GM12878 (cell line): ENCODE data around the gene NLRC3. TPM values are rescaled to one million over a fixed set of nuclear protein-coding genes. Genes with fewer than 3 reads are reported as not detected.

Source experiments
- ATAC-seq: fragments of 200-7000 bp; cut with Tn5 transposase; 3 replicates; pipeline ENCODE4 v1.9.1; 2020; ENCODE audit warnings: mild to moderate bottlenecking, moderate library complexity
- BruUV-seq: library from RNA; stranded (reverse); fragments of 400-500 nt; replicated peaks from 2 replicates; lab custom pipeline; 2021; lab: Mats Ljungman, UMichigan
- CTCF ChIA-PET: fragments of 300-600 bp; sonication (Branson Sonifier 250); formaldehyde crosslinking; extraction: SDS; loops from one replicate; lab custom pipeline; 2021; ENCODE audit warnings: inconsistent platforms; lab: Yijun Ruan, JAX
- POLR2A ChIA-PET: fragments of 350-600 bp; formaldehyde crosslinking; extraction: SDS; loops from one replicate; lab custom pipeline; 2021; ENCODE audit warnings: inconsistent platforms; lab: Charles Lee
- RAD21 ChIA-PET: fragments of 300-600 bp; sonication (Branson Sonifier 250); formaldehyde crosslinking; loops from one replicate; lab custom pipeline; 2023; ENCODE audit warnings: antibody characterized with exemption; ENCODE audit not compliant: unreplicated experiment; lab: Charles Lee
- SMC1A ChIA-PET: fragments of 300-600 bp; sonication (Branson Sonifier 250); formaldehyde crosslinking; loops from one replicate; lab custom pipeline; 2023; ENCODE audit not compliant: unreplicated experiment, uncharacterized antibody; lab: Charles Lee
- DNase-seq: peaks from one replicate; pipeline ENCODE4 v3.0.0-alpha.2; 2011; ENCODE audit warnings: low read depth, low spot score
- FAIRE-seq: peaks from 3 replicates; lab custom pipeline; 2011; peaks lifted over from hg19 to GRCh38; lab: Jason Lieb, UNC
- H2AFZ ChIP-seq: 2 replicates; pipeline ENCODE4 v1.6.0; 2011; ENCODE audit warnings: low read depth, low read length, control low read depth; ENCODE audit not compliant: control insufficient read depth
- H3K27ac ChIP-seq: 2 replicates; pipeline ENCODE4 v1.5.1; 2011; ENCODE audit warnings: control low read depth; ENCODE audit not compliant: control insufficient read depth, insufficient read depth
- H3K27me3 ChIP-seq, 2 experiments: replicated peaks in 1 of 2; 2 replicates each; pipeline versions ENCODE4 v1.6.0 to v1.6.1; 2011; ENCODE audit warnings: low read length in 1 of 2; ENCODE audit not compliant: control insufficient read depth in 2 of 2, insufficient read depth in 2 of 2
- H3K36me3 ChIP-seq, 2 experiments: 2 replicates each; pipeline ENCODE4 v1.5.1; 2011; ENCODE audit warnings: low read length in 1 of 2; ENCODE audit not compliant: control insufficient read depth in 2 of 2, insufficient read depth in 2 of 2
- H3K4me1 ChIP-seq: 2 replicates; pipeline ENCODE4 v1.6.1; 2011; ENCODE audit warnings: mild to moderate bottlenecking, low read length, moderate library complexity, mixed read lengths; ENCODE audit not compliant: control insufficient read depth, insufficient read depth
- H3K4me2 ChIP-seq: 2 replicates; pipeline ENCODE4 v1.6.0; 2011; ENCODE audit warnings: control low read depth; ENCODE audit not compliant: control insufficient read depth, insufficient read depth
- H3K4me3 ChIP-seq: fragments of 200-600 bp; sonication (generic); 2 replicates; pipeline ENCODE4 v1.5.1; 2016
- H3K79me2 ChIP-seq: 2 replicates; pipeline ENCODE4 v1.6.0; 2011; ENCODE audit warnings: low read length; ENCODE audit not compliant: control insufficient read depth, insufficient read depth
- H3K9ac ChIP-seq: 2 replicates; pipeline ENCODE4 v1.8.0; 2011; ENCODE audit warnings: low read length, control low read depth, mixed read lengths; ENCODE audit not compliant: control insufficient read depth, insufficient read depth
- H3K9me3 ChIP-seq: replicated peaks from 3 replicates; pipeline ENCODE4 v1.5.1; 2011; ENCODE audit warnings: mild to moderate bottlenecking, low read length; ENCODE audit not compliant: control insufficient read depth, insufficient read depth
- H4K20me1 ChIP-seq: 2 replicates; pipeline ENCODE4 v1.6.0; 2011; ENCODE audit not compliant: control insufficient read depth, insufficient read depth
- BRCA1 ChIP-seq: IDR thresholded peaks from 2 replicates; pipeline ENCODE4 v1.6.1; 2011; ENCODE audit warnings: low read depth, low read length, improper control_type of control experiment
- DPF2 ChIP-seq: fragments of 450-650 bp; IDR thresholded peaks from 2 replicates; pipeline ENCODE4 v1.6.1; 2017; ENCODE audit warnings: mild to moderate bottlenecking
- EZH2 ChIP-seq: IDR thresholded peaks from 2 replicates; pipeline ENCODE4 v1.6.1; 2012; ENCODE audit warnings: low read depth, mild to moderate bottlenecking, control low read depth, inconsistent platforms, low read length, borderline replicate concordance; ENCODE audit not compliant: control insufficient read depth
- NFXL1 ChIP-seq: fragments of 450-650 bp; IDR thresholded peaks from 2 replicates; pipeline ENCODE4 v1.6.1; 2017; ENCODE audit warnings: antibody characterized with exemption, mild to moderate bottlenecking, borderline replicate concordance
- POLR2AphosphoS2 ChIP-seq: IDR thresholded peaks from 2 replicates; pipeline ENCODE4 v1.6.1; 2011; ENCODE audit warnings: low read depth, mild to moderate bottlenecking, low read length, improper control_type of control experiment, moderate library complexity
- POU2F2 ChIP-seq: IDR thresholded peaks from 3 replicates; pipeline ENCODE4 v1.6.1; 2011; ENCODE audit warnings: low read depth, mild to moderate bottlenecking, low read length, borderline replicate concordance
- RBBP5 ChIP-seq: fragments of 200-600 bp; sonication (generic); conservative IDR thresholded peaks from 2 replicates; pipeline ENCODE4 v1.6.1; 2016
- TAF1 ChIP-seq: IDR thresholded peaks from 2 replicates; pipeline ENCODE4 v1.6.1; 2011; ENCODE audit warnings: mild to moderate bottlenecking, low read depth, low read length, borderline replicate concordance
- WRNIP1 ChIP-seq: IDR thresholded peaks from 2 replicates; pipeline ENCODE4 v1.6.1; 2011; ENCODE audit warnings: low read depth, low read length, improper control_type of control experiment, borderline replicate concordance
- WGBS: methylation state at CpG from one replicate; pipeline ENCODE4 v1.1.6; 2016; ENCODE audit warnings: low lambda C conversion rate; ENCODE audit not compliant: insufficient replicate concordance, insufficient coverage; ENCODE audit errors: missing lambda C conversion rate; 5-methylcytosine and 5-hydroxymethylcytosine counted together
- in situ Hi-C: fragments of 300-500 bp; cut with MboI; formaldehyde crosslinking; loops from 9 replicates; pipeline ENCODE4 v1.14.3; 2018; ENCODE audit warnings: mixed read lengths
- intact Hi-C: fragments of 100-400 bp; cut with micrococcal nuclease; formaldehyde crosslinking; loops from one replicate; pipeline ENCODE4 v1.14.2; 2022; ENCODE audit not compliant: unreplicated experiment
- polyA plus RNA-seq, 11 experiments: library from polyadenylated mRNA; depleted of rRNA in 4 of 11; unstranded in 6 of 11; stranded (reverse) in 5 of 11; fragments of >200 nt; fragmentation: Nextera tagmentation in 4 of 11; fragmentation: Illumina TruSeq in 1 of 11; extraction: Ambion mirVana in 4 of 11; extraction: Trizol in 1 of 11; gene quantifications; 1 replicate in 1 of 11; 2 replicates in 10 of 11; pipeline versions ENCODE4 v1.2.1 to v1.2.3, GENCODE V29; 2011 to 2016; ENCODE audit warnings: inconsistent platforms in 2 of 11, missing spikeins in 2 of 11, low read depth in 1 of 11
- total RNA-seq, 4 experiments: library from RNA; depleted of rRNA in 3 of 4; stranded (reverse); fragments of >200 nt in 3 of 4; fragmentation: Illumina TruSeq in 1 of 4; extraction: Trizol in 1 of 4; gene quantifications; 2 replicates each; pipeline versions ENCODE4 v1.2.1 to v1.2.3, GENCODE V29; 2013 to 2021
- TF ChIP-seq, protein P1 (sequence below): fragments of 450-650 bp; IDR thresholded peaks from 2 replicates; pipeline ENCODE4 v1.6.1; 2017; ENCODE audit warnings: borderline replicate concordance
- TF ChIP-seq, protein P2 (sequence below): IDR thresholded peaks from 2 replicates; pipeline ENCODE4 v1.6.1; 2012; ENCODE audit warnings: improper control_type of control experiment, low read depth, low read length; ENCODE audit not compliant: insufficient replicate concordance
- TF ChIP-seq, protein P3 (sequence below): fragments of 150-350 bp; IDR thresholded peaks from 2 replicates; pipeline ENCODE4 v1.6.1; 2016; ENCODE audit warnings: low read depth, low read length

NLRC3 gene
- total and polyA plus RNA-seq, 10 of the 15 experiments (the other 5 are each of a cell fraction or from before 2014, with no cell fraction given): 2.2 to 17.8 (median 7.6) TPM

DNA sequence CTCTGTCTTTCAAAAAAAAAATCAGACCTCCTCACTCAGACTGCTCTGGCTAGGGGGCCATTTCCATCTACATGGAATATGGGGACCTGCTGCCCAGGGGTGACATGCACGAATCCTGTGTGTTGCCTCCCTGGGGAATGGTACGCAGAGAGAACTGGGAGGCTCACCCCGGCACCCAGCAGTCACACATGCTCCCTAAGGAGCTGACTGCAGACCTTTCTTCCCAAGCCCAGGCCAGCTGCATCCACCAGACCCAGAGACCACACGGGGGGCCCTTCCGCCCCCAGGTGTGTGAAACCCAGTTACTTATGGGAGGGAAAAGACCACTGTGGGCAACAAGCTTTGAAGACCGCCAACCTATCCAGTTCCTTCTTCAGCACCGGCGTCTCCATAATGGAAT, 7.2 kb upstream of the NLRC3 start:
- Histone ChIP-seq H4K20me1 (no peaks in the 10 kb centered on the region), H3K4me3 (no peak overlapping the region), H3K9me3 (no peaks in the 10 kb centered on the region), H3K4me1 (peaks cover 24% of the 10 kb centered on the region), H3K4me2 (no peak overlapping the region), H3K36me3 (peaks cover 0 to 6% of the 10 kb centered on the region in 2 experiments; a peak in 1 of 4 replicates), H3K9ac (no peak overlapping the region), H3K79me2 (no peaks in the 10 kb centered on the region), H2AFZ (no peak overlapping the region), H3K27ac (no peak overlapping the region), H3K27me3 (no peaks in the 10 kb centered on the region)
- SMC1A ChIA-PET: no interaction called here
- FAIRE-seq (no peak), DNase-seq (no peak), ATAC-seq (no peak)
- intact Hi-C loops: no loop called here
- in situ Hi-C loops: no loop called here
- RAD21 ChIA-PET: no interaction called here
- POLR2A ChIA-PET: no interaction called here
- no TSS peak for BruUV-seq
- CTCF ChIA-PET: no interaction called here
- 96% methylated on average over 8 of the region's 8 CpGs for WGBS
- TF ChIP-seq RBBP5 (no peak), WRNIP1 (no peak), POU2F2 (no peak), TAF1 (no peak), POLR2AphosphoS2 (no peak), BRCA1 (no peak), EZH2 (no peak), NFXL1 (no peak), DPF2 (no peak)
- TF ChIP-seq, protein P1, sequence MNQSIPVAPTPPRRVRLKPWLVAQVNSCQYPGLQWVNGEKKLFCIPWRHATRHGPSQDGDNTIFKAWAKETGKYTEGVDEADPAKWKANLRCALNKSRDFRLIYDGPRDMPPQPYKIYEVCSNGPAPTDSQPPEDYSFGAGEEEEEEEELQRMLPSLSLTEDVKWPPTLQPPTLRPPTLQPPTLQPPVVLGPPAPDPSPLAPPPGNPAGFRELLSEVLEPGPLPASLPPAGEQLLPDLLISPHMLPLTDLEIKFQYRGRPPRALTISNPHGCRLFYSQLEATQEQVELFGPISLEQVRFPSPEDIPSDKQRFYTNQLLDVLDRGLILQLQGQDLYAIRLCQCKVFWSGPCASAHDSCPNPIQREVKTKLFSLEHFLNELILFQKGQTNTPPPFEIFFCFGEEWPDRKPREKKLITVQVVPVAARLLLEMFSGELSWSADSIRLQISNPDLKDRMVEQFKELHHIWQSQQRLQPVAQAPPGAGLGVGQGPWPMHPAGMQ: no peak
- TF ChIP-seq, protein P2, sequence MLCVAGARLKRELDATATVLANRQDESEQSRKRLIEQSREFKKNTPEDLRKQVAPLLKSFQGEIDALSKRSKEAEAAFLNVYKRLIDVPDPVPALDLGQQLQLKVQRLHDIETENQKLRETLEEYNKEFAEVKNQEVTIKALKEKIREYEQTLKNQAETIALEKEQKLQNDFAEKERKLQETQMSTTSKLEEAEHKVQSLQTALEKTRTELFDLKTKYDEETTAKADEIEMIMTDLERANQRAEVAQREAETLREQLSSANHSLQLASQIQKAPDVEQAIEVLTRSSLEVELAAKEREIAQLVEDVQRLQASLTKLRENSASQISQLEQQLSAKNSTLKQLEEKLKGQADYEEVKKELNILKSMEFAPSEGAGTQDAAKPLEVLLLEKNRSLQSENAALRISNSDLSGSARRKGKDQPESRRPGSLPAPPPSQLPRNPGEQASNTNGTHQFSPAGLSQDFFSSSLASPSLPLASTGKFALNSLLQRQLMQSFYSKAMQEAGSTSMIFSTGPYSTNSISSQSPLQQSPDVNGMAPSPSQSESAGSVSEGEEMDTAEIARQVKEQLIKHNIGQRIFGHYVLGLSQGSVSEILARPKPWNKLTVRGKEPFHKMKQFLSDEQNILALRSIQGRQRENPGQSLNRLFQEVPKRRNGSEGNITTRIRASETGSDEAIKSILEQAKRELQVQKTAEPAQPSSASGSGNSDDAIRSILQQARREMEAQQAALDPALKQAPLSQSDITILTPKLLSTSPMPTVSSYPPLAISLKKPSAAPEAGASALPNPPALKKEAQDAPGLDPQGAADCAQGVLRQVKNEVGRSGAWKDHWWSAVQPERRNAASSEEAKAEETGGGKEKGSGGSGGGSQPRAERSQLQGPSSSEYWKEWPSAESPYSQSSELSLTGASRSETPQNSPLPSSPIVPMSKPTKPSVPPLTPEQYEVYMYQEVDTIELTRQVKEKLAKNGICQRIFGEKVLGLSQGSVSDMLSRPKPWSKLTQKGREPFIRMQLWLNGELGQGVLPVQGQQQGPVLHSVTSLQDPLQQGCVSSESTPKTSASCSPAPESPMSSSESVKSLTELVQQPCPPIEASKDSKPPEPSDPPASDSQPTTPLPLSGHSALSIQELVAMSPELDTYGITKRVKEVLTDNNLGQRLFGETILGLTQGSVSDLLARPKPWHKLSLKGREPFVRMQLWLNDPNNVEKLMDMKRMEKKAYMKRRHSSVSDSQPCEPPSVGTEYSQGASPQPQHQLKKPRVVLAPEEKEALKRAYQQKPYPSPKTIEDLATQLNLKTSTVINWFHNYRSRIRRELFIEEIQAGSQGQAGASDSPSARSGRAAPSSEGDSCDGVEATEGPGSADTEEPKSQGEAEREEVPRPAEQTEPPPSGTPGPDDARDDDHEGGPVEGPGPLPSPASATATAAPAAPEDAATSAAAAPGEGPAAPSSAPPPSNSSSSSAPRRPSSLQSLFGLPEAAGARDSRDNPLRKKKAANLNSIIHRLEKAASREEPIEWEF: no peak
- TF ChIP-seq, protein P3, sequence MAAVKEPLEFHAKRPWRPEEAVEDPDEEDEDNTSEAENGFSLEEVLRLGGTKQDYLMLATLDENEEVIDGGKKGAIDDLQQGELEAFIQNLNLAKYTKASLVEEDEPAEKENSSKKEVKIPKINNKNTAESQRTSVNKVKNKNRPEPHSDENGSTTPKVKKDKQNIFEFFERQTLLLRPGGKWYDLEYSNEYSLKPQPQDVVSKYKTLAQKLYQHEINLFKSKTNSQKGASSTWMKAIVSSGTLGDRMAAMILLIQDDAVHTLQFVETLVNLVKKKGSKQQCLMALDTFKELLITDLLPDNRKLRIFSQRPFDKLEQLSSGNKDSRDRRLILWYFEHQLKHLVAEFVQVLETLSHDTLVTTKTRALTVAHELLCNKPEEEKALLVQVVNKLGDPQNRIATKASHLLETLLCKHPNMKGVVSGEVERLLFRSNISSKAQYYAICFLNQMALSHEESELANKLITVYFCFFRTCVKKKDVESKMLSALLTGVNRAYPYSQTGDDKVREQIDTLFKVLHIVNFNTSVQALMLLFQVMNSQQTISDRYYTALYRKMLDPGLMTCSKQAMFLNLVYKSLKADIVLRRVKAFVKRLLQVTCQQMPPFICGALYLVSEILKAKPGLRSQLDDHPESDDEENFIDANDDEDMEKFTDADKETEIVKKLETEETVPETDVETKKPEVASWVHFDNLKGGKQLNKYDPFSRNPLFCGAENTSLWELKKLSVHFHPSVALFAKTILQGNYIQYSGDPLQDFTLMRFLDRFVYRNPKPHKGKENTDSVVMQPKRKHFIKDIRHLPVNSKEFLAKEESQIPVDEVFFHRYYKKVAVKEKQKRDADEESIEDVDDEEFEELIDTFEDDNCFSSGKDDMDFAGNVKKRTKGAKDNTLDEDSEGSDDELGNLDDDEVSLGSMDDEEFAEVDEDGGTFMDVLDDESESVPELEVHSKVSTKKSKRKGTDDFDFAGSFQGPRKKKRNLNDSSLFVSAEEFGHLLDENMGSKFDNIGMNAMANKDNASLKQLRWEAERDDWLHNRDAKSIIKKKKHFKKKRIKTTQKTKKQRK: no peak
